OCI-LY1 (cell line): ENCODE data around the gene SLC31A1.

ENCODE experiments used
- CTCF ChIP-seq: fragments of 200-600 bp; sonication (generic), shearing (Covaris generic); IDR thresholded peaks from 2 replicates; pipeline ENCODE4 v1.5.1; 2017; ENCODE audit warnings: mild to moderate bottlenecking, antibody characterized with exemption, low read length, moderate library complexity, mixed read lengths
- EZH2 ChIP-seq: fragments of 200-600 bp; sonication (generic), shearing (Covaris generic); IDR thresholded peaks from 2 replicates; pipeline ENCODE4 v1.8.0; 2017; ENCODE audit warnings: borderline replicate concordance, mixed run types, mild to moderate bottlenecking, antibody characterized with exemption, low read length, moderate library complexity, mixed read lengths

GRCh38 chr9:113245894-113246293 is 24.6 kb downstream of the SLC31A1 start:
- TF ChIP-seq CTCF (no peak), EZH2 (no peak)
